K562 (cell line): ENCODE measurements around the gene GLRX.

Experiments
- FOXA1 ChIP-seq: fragments of 450-650 bp; IDR thresholded peaks from 2 replicates; pipeline ENCODE4 v1.6.1; 2016; ENCODE audit warnings: mild to moderate bottlenecking, borderline replicate concordance
- MAFF ChIP-seq: IDR thresholded peaks from 2 replicates; pipeline ENCODE4 v1.6.1; 2012; ENCODE audit warnings: low read length, improper control_type of control experiment
- NUFIP1 ChIP-seq: fragments of 450-650 bp; IDR thresholded peaks from 2 replicates; pipeline ENCODE4 v1.6.1; 2018; ENCODE audit not compliant: partially characterized antibody
- SP1 ChIP-seq: sonication (generic); formaldehyde crosslinking; IDR thresholded peaks from 2 replicates; pipeline ENCODE4 v1.8.1; 2022; ENCODE audit warnings: mild to moderate bottlenecking, missing genetic modification reagents
- TCF3 ChIP-seq: sonication (generic); formaldehyde crosslinking; IDR thresholded peaks from 2 replicates; pipeline ENCODE4 v1.4.0; 2020; ENCODE audit warnings: mild to moderate bottlenecking, missing genetic modification reagents
- TEAD2 ChIP-seq: fragments of 450-650 bp; IDR thresholded peaks from 2 replicates; pipeline ENCODE4 v1.6.1; 2016; ENCODE audit warnings: missing genetic modification characterization, control low read depth, missing compliant biosample characterization
- TF ChIP-seq, protein P1 (sequence below): sonication (generic); formaldehyde crosslinking; IDR thresholded peaks from 2 replicates; pipeline ENCODE4 v1.4.0; 2020; ENCODE audit warnings: mild to moderate bottlenecking, missing genetic modification reagents
- TF ChIP-seq, protein P2 (sequence below): fragments of 450-650 bp; conservative IDR thresholded peaks from 2 replicates; pipeline ENCODE4 v1.6.1; 2016; ENCODE audit warnings: missing genetic modification characterization, low read depth, mild to moderate bottlenecking, control low read depth, missing compliant biosample characterization

DNA sequence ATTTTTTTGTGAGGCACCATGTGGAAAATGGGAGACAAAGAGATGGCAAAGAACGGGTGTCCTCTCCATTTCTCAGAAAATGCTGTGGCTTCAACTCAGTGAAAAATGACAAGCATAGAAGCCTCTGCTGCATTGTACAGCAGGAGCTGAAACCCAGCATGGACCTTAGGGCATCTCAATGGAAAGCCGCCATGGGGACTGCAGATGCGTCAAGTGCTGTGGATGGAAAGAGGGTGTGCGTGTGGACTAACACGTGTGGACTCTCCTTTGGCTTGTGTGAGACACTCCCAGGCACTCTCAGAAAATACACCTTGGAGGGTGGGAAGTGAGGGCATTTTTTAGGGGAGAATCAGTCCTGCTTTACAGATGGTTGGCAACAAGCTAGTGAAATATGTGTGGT is 2.2 kb upstream of the GLRX start:
- TF ChIP-seq TCF3 (CRISPR knock-in tag) (no peak), FOXA1 (no peak), TEAD2 (tag) (no peak), MAFF (no peak), SP1 (CRISPR knock-in tag) (no peak), NUFIP1 (no peak)
- TF ChIP-seq, protein P1, sequence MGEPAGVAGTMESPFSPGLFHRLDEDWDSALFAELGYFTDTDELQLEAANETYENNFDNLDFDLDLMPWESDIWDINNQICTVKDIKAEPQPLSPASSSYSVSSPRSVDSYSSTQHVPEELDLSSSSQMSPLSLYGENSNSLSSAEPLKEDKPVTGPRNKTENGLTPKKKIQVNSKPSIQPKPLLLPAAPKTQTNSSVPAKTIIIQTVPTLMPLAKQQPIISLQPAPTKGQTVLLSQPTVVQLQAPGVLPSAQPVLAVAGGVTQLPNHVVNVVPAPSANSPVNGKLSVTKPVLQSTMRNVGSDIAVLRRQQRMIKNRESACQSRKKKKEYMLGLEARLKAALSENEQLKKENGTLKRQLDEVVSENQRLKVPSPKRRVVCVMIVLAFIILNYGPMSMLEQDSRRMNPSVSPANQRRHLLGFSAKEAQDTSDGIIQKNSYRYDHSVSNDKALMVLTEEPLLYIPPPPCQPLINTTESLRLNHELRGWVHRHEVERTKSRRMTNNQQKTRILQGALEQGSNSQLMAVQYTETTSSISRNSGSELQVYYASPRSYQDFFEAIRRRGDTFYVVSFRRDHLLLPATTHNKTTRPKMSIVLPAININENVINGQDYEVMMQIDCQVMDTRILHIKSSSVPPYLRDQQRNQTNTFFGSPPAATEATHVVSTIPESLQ = no peak
- TF ChIP-seq, protein P2, sequence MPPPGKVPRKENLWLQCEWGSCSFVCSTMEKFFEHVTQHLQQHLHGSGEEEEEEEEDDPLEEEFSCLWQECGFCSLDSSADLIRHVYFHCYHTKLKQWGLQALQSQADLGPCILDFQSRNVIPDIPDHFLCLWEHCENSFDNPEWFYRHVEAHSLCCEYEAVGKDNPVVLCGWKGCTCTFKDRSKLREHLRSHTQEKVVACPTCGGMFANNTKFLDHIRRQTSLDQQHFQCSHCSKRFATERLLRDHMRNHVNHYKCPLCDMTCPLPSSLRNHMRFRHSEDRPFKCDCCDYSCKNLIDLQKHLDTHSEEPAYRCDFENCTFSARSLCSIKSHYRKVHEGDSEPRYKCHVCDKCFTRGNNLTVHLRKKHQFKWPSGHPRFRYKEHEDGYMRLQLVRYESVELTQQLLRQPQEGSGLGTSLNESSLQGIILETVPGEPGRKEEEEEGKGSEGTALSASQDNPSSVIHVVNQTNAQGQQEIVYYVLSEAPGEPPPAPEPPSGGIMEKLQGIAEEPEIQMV (tag) = no peak
